Loucy (cell line): ENCODE results near the gene OSBPL1A.

Experiments
- H2AFZ ChIP-seq: fragments of 200-600 bp; sonication (generic); 2 replicates; pipeline ENCODE4 v1.6.0; 2016; ENCODE audit warnings: antibody characterized with exemption, mild to moderate bottlenecking, low read length, moderate library complexity
- H3F3A ChIP-seq: fragments of 200-600 bp; 2 replicates; pipeline ENCODE4 v1.6.0; 2016; ENCODE audit warnings: antibody characterized with exemption, low read depth, mild to moderate bottlenecking
- H3K27me3 ChIP-seq: fragments of 200-600 bp; sonication (generic); 2 replicates; pipeline ENCODE4 v1.6.1; 2014; ENCODE audit warnings: low read length, mild to moderate bottlenecking; ENCODE audit not compliant: insufficient read depth, poor library complexity, severe bottlenecking
- H3K36me3 ChIP-seq: fragments of 200-600 bp; sonication (generic); 2 replicates; pipeline ENCODE4 v1.6.1; 2016; ENCODE audit warnings: low read length; ENCODE audit not compliant: insufficient read depth
- H3K4me1 ChIP-seq: fragments of 200-600 bp; sonication (generic); 2 replicates; pipeline ENCODE4 v1.5.1; 2014; ENCODE audit warnings: low read length, mild to moderate bottlenecking; ENCODE audit not compliant: insufficient read depth, poor library complexity, severe bottlenecking
- H3K4me2 ChIP-seq: fragments of 200-600 bp; sonication (generic); 2 replicates; pipeline ENCODE4 v1.6.0; 2014; ENCODE audit warnings: antibody characterized with exemption, low read length, low read depth, mild to moderate bottlenecking; ENCODE audit not compliant: poor library complexity, severe bottlenecking
- H3K4me3 ChIP-seq: fragments of 200-600 bp; sonication (generic); 2 replicates; pipeline ENCODE4 v1.5.1; 2014; ENCODE audit warnings: low read length, mild to moderate bottlenecking, mixed read lengths; ENCODE audit not compliant: poor library complexity, severe bottlenecking
- H3K79me2 ChIP-seq: fragments of 200-600 bp; sonication (generic); 2 replicates; pipeline ENCODE4 v1.6.1; 2014; ENCODE audit warnings: low read length; ENCODE audit not compliant: insufficient read depth
- H3K9ac ChIP-seq: fragments of 200-600 bp; sonication (generic); 2 replicates; pipeline ENCODE4 v1.6.0; 2014; ENCODE audit warnings: mild to moderate bottlenecking, low read depth, low read length, moderate library complexity; ENCODE audit not compliant: poor library complexity, severe bottlenecking
- H3K9me2 ChIP-seq: fragments of 200-600 bp; sonication (generic); replicated peaks from 2 replicates; pipeline ENCODE4 v1.6.1; 2016; ENCODE audit warnings: low read depth, low read length, mixed read lengths
- H3K9me3 ChIP-seq: fragments of 200-600 bp; sonication (generic); 2 replicates; pipeline ENCODE4 v1.6.1; 2014; ENCODE audit warnings: mild to moderate bottlenecking, antibody characterized with exemption, low read length, low read depth; ENCODE audit not compliant: insufficient read depth
- H4K20me1 ChIP-seq: fragments of 200-600 bp; sonication (generic); 2 replicates; pipeline ENCODE4 v1.6.0; 2014; ENCODE audit warnings: antibody characterized with exemption, low read length, mild to moderate bottlenecking; ENCODE audit not compliant: insufficient read depth, poor library complexity, severe bottlenecking
- EZH2phosphoT487 ChIP-seq: fragments of 200-600 bp; IDR thresholded peaks from 2 replicates; pipeline ENCODE4 v1.6.1; 2018; ENCODE audit warnings: antibody characterized with exemption, mild to moderate bottlenecking, moderate library complexity, borderline replicate concordance
- TF ChIP-seq, protein P1 (sequence below): fragments of 200-600 bp; sonication (generic); conservative IDR thresholded peaks from 2 replicates; pipeline ENCODE4 v1.5.1; 2014; ENCODE audit warnings: mild to moderate bottlenecking, antibody characterized with exemption, low read length

Gene OSBPL1A

GRCh38 chr18:24120676-24121075, 276.9 kb downstream of the OSBPL1A start:
- H3K4me2 ChIP-seq = no peak overlapping the region
- H3K4me3 ChIP-seq = no peak overlapping the region
- H3K9me3 ChIP-seq = no peaks in the 10 kb centered on the region
- no peaks in the 10 kb centered on the region for H3F3A ChIP-seq
- H3K36me3 ChIP-seq = peaks cover 39% of the 10 kb centered on the region
- H2AFZ ChIP-seq = no peak overlapping the region
- no peaks in the 10 kb centered on the region for H3K27me3 ChIP-seq
- no peaks in the 10 kb centered on the region for H3K9me2 ChIP-seq
- H3K4me1 ChIP-seq = peaks cover 6% of the 10 kb centered on the region
- H4K20me1 ChIP-seq = no peaks in the 10 kb centered on the region
- H3K9ac ChIP-seq = no peak overlapping the region
- no peak for TF ChIP-seq EZH2phosphoT487
- TF ChIP-seq, protein P1, sequence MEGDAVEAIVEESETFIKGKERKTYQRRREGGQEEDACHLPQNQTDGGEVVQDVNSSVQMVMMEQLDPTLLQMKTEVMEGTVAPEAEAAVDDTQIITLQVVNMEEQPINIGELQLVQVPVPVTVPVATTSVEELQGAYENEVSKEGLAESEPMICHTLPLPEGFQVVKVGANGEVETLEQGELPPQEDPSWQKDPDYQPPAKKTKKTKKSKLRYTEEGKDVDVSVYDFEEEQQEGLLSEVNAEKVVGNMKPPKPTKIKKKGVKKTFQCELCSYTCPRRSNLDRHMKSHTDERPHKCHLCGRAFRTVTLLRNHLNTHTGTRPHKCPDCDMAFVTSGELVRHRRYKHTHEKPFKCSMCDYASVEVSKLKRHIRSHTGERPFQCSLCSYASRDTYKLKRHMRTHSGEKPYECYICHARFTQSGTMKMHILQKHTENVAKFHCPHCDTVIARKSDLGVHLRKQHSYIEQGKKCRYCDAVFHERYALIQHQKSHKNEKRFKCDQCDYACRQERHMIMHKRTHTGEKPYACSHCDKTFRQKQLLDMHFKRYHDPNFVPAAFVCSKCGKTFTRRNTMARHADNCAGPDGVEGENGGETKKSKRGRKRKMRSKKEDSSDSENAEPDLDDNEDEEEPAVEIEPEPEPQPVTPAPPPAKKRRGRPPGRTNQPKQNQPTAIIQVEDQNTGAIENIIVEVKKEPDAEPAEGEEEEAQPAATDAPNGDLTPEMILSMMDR = no peak
- H3K79me2 ChIP-seq = no peaks in the 10 kb centered on the region

- no peak overlapping the region for H2AFZ ChIP-seq
- TF ChIP-seq, protein P1 = peak; percentile 85
- TF ChIP-seq EZH2phosphoT487 = no peak
- H3K27me3 ChIP-seq = no peaks in the 10 kb centered on the region
- H3F3A ChIP-seq = no peaks in the 10 kb centered on the region
- no peak overlapping the region for H3K4me3 ChIP-seq
- no peak overlapping the region for H3K4me2 ChIP-seq
- H3K36me3 ChIP-seq = peaks cover 38% of the 10 kb centered on the region
- no peaks in the 10 kb centered on the region for H3K79me2 ChIP-seq
- H3K9me2 ChIP-seq = no peaks in the 10 kb centered on the region
- peaks cover 13% of the 10 kb centered on the region for H3K4me1 ChIP-seq
- no peaks in the 10 kb centered on the region for H3K9me3 ChIP-seq
- no peaks in the 10 kb centered on the region for H4K20me1 ChIP-seq
- H3K9ac ChIP-seq = no peak overlapping the region
Observed at GRCh38 chr18:24118750-24119577, 278.7 kb downstream of the OSBPL1A start.

GRCh38 chr18:24115628-24116027, 282.0 kb downstream of the OSBPL1A start:
- Histone ChIP-seq H3K36me3 (peaks cover 26% of the 10 kb centered on the region), H3K9me3 (no peaks in the 10 kb centered on the region), H3K27me3 (no peaks in the 10 kb centered on the region), H3K4me2 (no peak overlapping the region), H3K9ac (no peak overlapping the region), H3K79me2 (no peaks in the 10 kb centered on the region), H3K4me1 (peaks cover 13% of the 10 kb centered on the region), H2AFZ (no peak overlapping the region), H3K9me2 (no peaks in the 10 kb centered on the region), H3K4me3 (no peak overlapping the region), H3F3A (no peaks in the 10 kb centered on the region), H4K20me1 (no peaks in the 10 kb centered on the region)
- TF ChIP-seq EZH2phosphoT487 = no peak
- TF ChIP-seq, protein P1 = no peak
